ENCODE results near the gene SYNE2. TPM values are rescaled to one million over a fixed set of nuclear protein-coding genes. Genes with fewer than 3 reads are reported as not detected.
A peak's percentile ranks its signal among the peaks of the same experiment; 100 is the strongest.

SYNE2 gene
- total and polyA plus RNA-seq, 2 of the 8 experiments (the other 6 are each of a cell fraction or from before 2014, with no cell fraction given), result 32.6 to 46.1 TPM

DNA sequence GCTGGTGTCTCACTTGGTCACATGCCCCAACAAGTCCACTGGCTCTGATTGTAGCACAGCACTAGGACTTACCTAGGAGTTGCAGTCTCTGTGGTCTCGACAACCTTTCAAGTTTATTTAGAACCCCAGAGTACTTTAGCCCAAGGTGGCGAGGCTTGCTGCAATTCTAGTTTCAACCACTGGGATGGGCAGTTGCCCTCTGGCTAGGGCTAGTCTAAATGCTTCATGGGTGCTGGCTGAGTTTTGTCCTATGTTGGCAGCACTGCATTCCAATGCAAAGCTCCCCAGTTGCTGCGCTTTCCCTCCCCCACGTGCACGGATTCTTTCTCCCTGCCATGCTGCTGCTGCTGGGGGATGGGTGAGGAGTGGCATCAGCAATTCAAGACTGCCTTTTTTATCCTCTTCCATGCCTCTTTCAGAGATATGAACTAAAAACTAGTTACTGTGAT is 207.9 kb downstream of the SYNE2 start (continued):
- TF ChIP-seq GTF2F1 (IDR thresholded peaks at IDR 0.05; ENCODE audit: borderline replicate concordance, low read depth, low read length) (no peak), SRF (IDR thresholded peaks at IDR 0.05; ENCODE audit: low read depth, low read length) (0 out of 2 replicates have a peak, but pooled peaks have one; percentile 11), MAFK (IDR thresholded peaks at IDR 0.05; ENCODE audit: low read depth, low read length) (no peak), POLR2A (IDR thresholded peaks at IDR 0.05; ENCODE audit: control extremely low read depth in 1 of 2, low read depth in 2 of 2, low read length in 2 of 2) (no peak), SIRT6 (IDR thresholded peaks at IDR 0.05; ENCODE audit: low read length) (no peak), HDAC6 (IDR thresholded peaks at IDR 0.05; ENCODE audit: low read depth, low read length) (no peak), CTCF (IDR thresholded peaks at IDR 0.05; ENCODE audit: control extremely low read depth in 1 of 3, insufficient read depth in 1 of 3, low read depth in 1 of 3, low read length in 3 of 3) (peak; percentile 60 to 92 (median 79)), BCL11A (IDR thresholded peaks at IDR 0.05; ENCODE audit: low read depth in 2 of 2, low read length in 2 of 2) (peak in 1 of 2 experiments; percentile 28), BACH1 (IDR thresholded peaks at IDR 0.05; ENCODE audit: low read length) (no peak), EZH2 (IDR thresholded peaks at IDR 0.05; ENCODE audit: low read depth, low read length, severe bottlenecking) (no peak), YY1 (IDR thresholded peaks at IDR 0.05; ENCODE audit: low read depth, low read length) (peak; percentile 90), CBX5 (IDR thresholded peaks at IDR 0.05; ENCODE audit: low read depth, low read length) (no peak), TAF7 (optimal IDR thresholded peaks at IDR 0.05; ENCODE audit: borderline replicate concordance, low read depth, low read length) (peak; percentile 40), TCF12 (IDR thresholded peaks at IDR 0.05; ENCODE audit: low read depth, low read length) (peak; percentile 80; the same call in 1 of the 2 replicates), CTBP2 (IDR thresholded peaks at IDR 0.05; ENCODE audit: borderline replicate concordance, insufficient read depth, insufficient read length, low read length) (peak; percentile 78), RNF2 (IDR thresholded peaks at IDR 0.05; ENCODE audit: borderline replicate concordance, low read depth, low read length, missing control alignments, poor library complexity, severe bottlenecking) (no peak), SP1 (IDR thresholded peaks at IDR 0.05; ENCODE audit: low read depth, low read length) (peak; percentile 96), POU5F1 (IDR thresholded peaks at IDR 0.05; ENCODE audit: low read depth, low read length) (no peak), SP4 (IDR thresholded peaks at IDR 0.05; ENCODE audit: low read length) (peak; percentile 45; the same call in 1 of the 2 replicates), EP300 (IDR thresholded peaks at IDR 0.05; ENCODE audit: borderline replicate concordance in 1 of 2, low read depth in 2 of 2, low read length in 2 of 2) (peak; percentile 64 to 91; a peak in 2 of 3 replicates), TBP (IDR thresholded peaks at IDR 0.05; ENCODE audit: low read depth, low read length) (0 out of 2 replicates have a peak, but pooled peaks have one; percentile 6), CHD2 (IDR thresholded peaks at IDR 0.05; ENCODE audit: low read length) (peak; percentile 72)

All from H1 (cell line).